HepG2 (cell line): ENCODE data around the gene SFXN2. TPM values are rescaled to one million over a fixed set of nuclear protein-coding genes. Genes with fewer than 3 reads are reported as not detected.

Experiments
- AFF4 ChIP-seq: sonication (generic); formaldehyde crosslinking; IDR thresholded peaks from 2 replicates; pipeline ENCODE4 v1.4.0; 2020; ENCODE audit warnings: missing genetic modification reagents
- ATF6 ChIP-seq: sonication (generic); formaldehyde crosslinking; conservative IDR thresholded peaks from 2 replicates; pipeline ENCODE4 v1.4.0; 2020; ENCODE audit warnings: missing genetic modification reagents
- BRD4 ChIP-seq: sonication (generic); formaldehyde crosslinking; IDR thresholded peaks from 2 replicates; pipeline ENCODE4 v1.4.0; 2020; ENCODE audit warnings: missing genetic modification reagents
- CC2D1A ChIP-seq: sonication (generic); formaldehyde crosslinking; IDR thresholded peaks from 2 replicates; pipeline ENCODE4 v1.8.1; 2023; ENCODE audit warnings: mild to moderate bottlenecking, missing genetic modification reagents
- EP300 ChIP-seq, 3 experiments: sonication (generic) in 1 of 3; formaldehyde crosslinking in 1 of 3; IDR thresholded peaks; 2 replicates each; pipeline versions ENCODE4 v1.5.1 to v1.6.1; 2011 to 2020; ENCODE audit warnings: low read depth in 2 of 3, low read length in 2 of 3, borderline replicate concordance in 1 of 3, improper control_type of control experiment in 1 of 3, mild to moderate bottlenecking in 1 of 3, missing genetic modification reagents in 1 of 3, moderate library complexity in 1 of 3
- FOSL1 ChIP-seq: sonication (generic); formaldehyde crosslinking; IDR thresholded peaks from 2 replicates; pipeline ENCODE4 v1.9.0; 2021; ENCODE audit warnings: missing genetic modification reagents, borderline replicate concordance
- GATA4 ChIP-seq: sonication (generic); IDR thresholded peaks from 2 replicates; pipeline ENCODE4 v1.6.1; 2016; ENCODE audit warnings: antibody characterized with exemption, low read depth, borderline replicate concordance
- KAT7 ChIP-seq: IDR thresholded peaks from 2 replicates; pipeline ENCODE4 v1.6.1; 2018; ENCODE audit warnings: borderline replicate concordance, missing compliant biosample characterization
- KAT8 ChIP-seq: IDR thresholded peaks from 2 replicates; pipeline ENCODE4 v1.6.1; 2016; ENCODE audit warnings: missing genetic modification reagents, missing compliant biosample characterization
- MLLT10 ChIP-seq: sonication (generic); formaldehyde crosslinking; IDR thresholded peaks from 2 replicates; pipeline ENCODE4 v1.4.0; 2020; ENCODE audit warnings: missing genetic modification reagents
- TBX2 ChIP-seq: sonication (generic); formaldehyde crosslinking; IDR thresholded peaks from 2 replicates; pipeline ENCODE4 v1.5.0; 2020; ENCODE audit warnings: missing genetic modification reagents, mild to moderate bottlenecking, borderline replicate concordance
- TFE3 ChIP-seq: IDR thresholded peaks from 2 replicates; pipeline ENCODE4 v1.6.1; 2016
- ZFP36L1 ChIP-seq: sonication (generic); formaldehyde crosslinking; IDR thresholded peaks from 2 replicates; pipeline ENCODE4 v1.8.0; 2022; ENCODE audit warnings: mild to moderate bottlenecking, missing genetic modification reagents, moderate library complexity
- ZNF101 ChIP-seq: sonication (generic); formaldehyde crosslinking; IDR thresholded peaks from 2 replicates; pipeline ENCODE4 v1.4.0; 2020; ENCODE audit warnings: mild to moderate bottlenecking, low read depth, missing genetic modification reagents, borderline replicate concordance
- ZNF143 ChIP-seq: sonication (generic); formaldehyde crosslinking; IDR thresholded peaks from 2 replicates; pipeline ENCODE4 v1.4.0; 2020; ENCODE audit warnings: missing genetic modification reagents
- ZNF691 ChIP-seq: sonication (generic); formaldehyde crosslinking; IDR thresholded peaks from 2 replicates; pipeline ENCODE4 v1.4.0; 2020; ENCODE audit warnings: missing genetic modification reagents, low read depth, mild to moderate bottlenecking, borderline replicate concordance
- ZNF746 ChIP-seq: sonication (generic); formaldehyde crosslinking; IDR thresholded peaks from 2 replicates; pipeline ENCODE4 v1.8.0; 2022; ENCODE audit warnings: mild to moderate bottlenecking, missing genetic modification reagents
- ZNF770 ChIP-seq: sonication (generic); formaldehyde crosslinking; IDR thresholded peaks from 2 replicates; pipeline ENCODE4 v1.5.0; 2020; ENCODE audit warnings: mild to moderate bottlenecking, missing genetic modification reagents
- ZNF841 ChIP-seq: sonication (generic); formaldehyde crosslinking; IDR thresholded peaks from 2 replicates; pipeline ENCODE4 v1.8.1; 2023; ENCODE audit warnings: missing genetic modification reagents, borderline replicate concordance
- polyA plus RNA-seq, 8 experiments: library from polyadenylated mRNA; depleted of rRNA in 3 of 8; stranded (reverse) in 7 of 8; unstranded in 1 of 8; fragments of >200 nt; fragmentation: Illumina TruSeq in 4 of 8; extraction: Trizol in 4 of 8; gene quantifications; 2 replicates each; pipeline versions ENCODE4 v1.2.1 to v1.2.3, GENCODE V29; 2011 to 2016; ENCODE audit warnings: low read depth in 4 of 8, missing spikeins in 1 of 8, mixed read lengths in 1 of 8; ENCODE audit not compliant: insufficient read depth in 1 of 8
- total RNA-seq, 5 experiments: library from RNA; depleted of rRNA; stranded (reverse); fragments of >200 nt; fragmentation: Illumina TruSeq; extraction: Trizol; gene quantifications; 2 replicates each; pipeline ENCODE4 v1.2.3, GENCODE V29; 2016; ENCODE audit warnings: low read depth in 1 of 5

The SFXN2 gene
- total and polyA plus RNA-seq, 2 of the 13 experiments (the other 11 are each of a cell fraction or from before 2014, with no cell fraction given): 12.8 to 21.1 TPM

- no peak for TF ChIP-seq ZNF746 (CRISPR knock-in tag)
- peak; percentile 54; the same call in 1 of the 2 replicates for TF ChIP-seq TBX2 (CRISPR knock-in tag)
- TF ChIP-seq CC2D1A (CRISPR knock-in tag): no peak
- TF ChIP-seq MLLT10 (CRISPR knock-in tag): no peak
- TF ChIP-seq ZNF691 (CRISPR knock-in tag): no peak
- TF ChIP-seq BRD4 (CRISPR knock-in tag): no peak
- TF ChIP-seq ZNF101 (CRISPR knock-in tag): no peak
- TF ChIP-seq GATA4: no peak
- TF ChIP-seq ZFP36L1: no peak
- no peak for TF ChIP-seq ZNF770 (CRISPR knock-in tag)
- TF ChIP-seq FOSL1: no peak
- no peak for TF ChIP-seq KAT8
- TF ChIP-seq KAT7 (CRISPR knock-in tag): no peak
- TF ChIP-seq ZNF841 (CRISPR knock-in tag): no peak
- TF ChIP-seq AFF4 (CRISPR knock-in tag): no peak
- no peak for TF ChIP-seq EP300 (IDR thresholded peaks at IDR 0.05; ENCODE audit: low read depth in 2 of 2, low read length in 2 of 2)
- no peak for TF ChIP-seq EP300 (CRISPR knock-in tag; IDR thresholded peaks at IDR 0.05; ENCODE audit: borderline replicate concordance)
- no peak for TF ChIP-seq ATF6 (CRISPR knock-in tag)
- TF ChIP-seq ZNF143: 0 out of 2 replicates have a peak, but pooled peaks have one; percentile 19
- TF ChIP-seq TFE3 (CRISPR knock-in tag): no peak
These were observed 62.5 kb downstream of the SFXN2 start (continued) for GRCh38 chr10:102776779-102777456.
